ENCODE data around the gene OLR1.

OLR1 gene

GRCh38 chr12:10151621-10152020, 20.3 kb downstream of the OLR1 start:
- no peak for TF ChIP-seq CTCF (IDR thresholded peaks at IDR 0.05; ENCODE audit: insufficient read depth, low read length, missing control alignments)
- no peak for DNase-seq (ENCODE audit: low read depth, low spot score)
- POLR2A ChIA-PET: no interaction called here
- H3K4me3 ChIP-seq (ENCODE audit: low read depth, low read length): no peak overlapping the region
- CTCF ChIA-PET: interaction anchor here (1.0 to 4.9 kb wide), 11 partner anchors 10 to 409 kb away, joined by 4 to 59 read pairs (median 15); partner anchors contain the start of gene CLEC12B

GRCh38 chr12:10147714-10148403, 24.1 kb downstream of the OLR1 start:
- CTCF ChIA-PET: no interaction called here
- H3K4me3 ChIP-seq (ENCODE audit: low read depth, low read length): no peak overlapping the region
- no peak for TF ChIP-seq CTCF (IDR thresholded peaks at IDR 0.05; ENCODE audit: insufficient read depth, low read length, missing control alignments)
- no peak for DNase-seq (ENCODE audit: low read depth, low spot score)
- POLR2A ChIA-PET: no interaction called here

- no peak for TF ChIP-seq CTCF (IDR thresholded peaks at IDR 0.05; ENCODE audit: insufficient read depth, low read length, missing control alignments)
- CTCF ChIA-PET: interaction anchor here (0.7 to 2.3 kb wide), 11 partner anchors 10 to 395 kb away, joined by 3 to 24 read pairs (median 5); partner anchors contain the start of gene CLEC9A
Observed at GRCh38 chr12:10142976-10143589, 28.8 kb downstream of the OLR1 start.

GRCh38 chr12:10140001-10140400, 31.9 kb downstream of the OLR1 start:
- no peak overlapping the region for H3K4me3 ChIP-seq (ENCODE audit: low read depth, low read length)
- no peak for DNase-seq (ENCODE audit: low read depth, low spot score)
- TF ChIP-seq CTCF (IDR thresholded peaks at IDR 0.05; ENCODE audit: insufficient read depth, low read length, missing control alignments): peak; percentile 39
- ChIA-PET CTCF (interaction anchor here (0.7 to 4.2 kb wide), 20 partner anchors 10 to 389 kb away, joined by 3 to 82 read pairs (median 6); partner anchors contain the start of genes CLEC12B, CLEC7A and CLEC9A), POLR2A (no interaction called here)

More at GRCh38 chr12:10142976-10143589, 28.8 kb downstream of the OLR1 start:
- POLR2A ChIA-PET: no interaction called here
- no peak for DNase-seq (ENCODE audit: low read depth, low spot score)
- no peak overlapping the region for H3K4me3 ChIP-seq (ENCODE audit: low read depth, low read length)

GRCh38 chr12:10136637-10137205, 35.2 kb downstream of the OLR1 start:
- no peak for DNase-seq (ENCODE audit: low read depth, low spot score)
- H3K4me3 ChIP-seq (ENCODE audit: low read depth, low read length): no peak overlapping the region
- CTCF ChIA-PET: interaction anchor here (1.2 to 3.6 kb wide), 4 partner anchors 18 to 386 kb away, joined by 3 to 13 read pairs (median 4); partner anchors contain the start of gene CLEC12B
- POLR2A ChIA-PET: no interaction called here
- TF ChIP-seq CTCF (IDR thresholded peaks at IDR 0.05; ENCODE audit: insufficient read depth, low read length, missing control alignments): no peak

- CTCF ChIA-PET: interaction anchor here (0.9 to 3.6 kb wide), 4 partner anchors 103 to 387 kb away, joined by 3 to 13 read pairs (median 6); partner anchors contain the start of gene CLEC12B
Observed at GRCh38 chr12:10135126-10135525, 36.8 kb downstream of the OLR1 start.

More at GRCh38 chr12:10135126-10135525, 36.8 kb downstream of the OLR1 start:
- DNase-seq (ENCODE audit: low read depth, low spot score): no peak
- no peak overlapping the region for H3K4me3 ChIP-seq (ENCODE audit: low read depth, low read length)
- no peak for TF ChIP-seq CTCF (IDR thresholded peaks at IDR 0.05; ENCODE audit: insufficient read depth, low read length, missing control alignments)
- POLR2A ChIA-PET: no interaction called here

Data from AG04449 (cell line).